ENCODE measurements around the gene TNS1. TPM values are rescaled to one million over a fixed set of nuclear protein-coding genes. Genes with fewer than 3 reads are reported as not detected.

TNS1 gene
- total and polyA plus RNA-seq, 9 of the 15 experiments (the other 6 are each of a cell fraction or from before 2014, with no cell fraction given) = 0.13 to 2.7 (median 0.77) TPM

- CTCF ChIA-PET (ENCODE audit: low intra/inter-chr PET ratio) = no interaction called here
- H3K4me1 ChIP-seq (replicated peaks in 1 of 2; ENCODE audit: control insufficient read depth in 2 of 2, insufficient read depth in 2 of 2, low read length in 2 of 2) = peaks cover 29 to 31% of the 10 kb centered on the region in 2 experiments; a peak in 4 of 5 replicates
- H3K27me3 ChIP-seq (ENCODE audit: control insufficient read depth in 2 of 2, insufficient read depth in 2 of 2, low read length in 2 of 2) = no peaks in the 10 kb centered on the region
- no peaks in the 10 kb centered on the region; the same call in 2 of the 3 replicates for H3K36me3 ChIP-seq (ENCODE audit: control insufficient read depth, insufficient read depth, low read length)
- DNase-seq (ENCODE audit: extremely low read depth in 1 of 4, low spot score in 3 of 4) (no peak), FAIRE-seq (no peak), ATAC-seq (no peak)
- H3K4me3 ChIP-seq = no peak overlapping the region
- peak overlapping the region in 1 of 2 experiments; percentile 35; a peak in 2 of 4 replicates for H3K9ac ChIP-seq (ENCODE audit: insufficient read depth in 1 of 2, low read depth in 2 of 2, low read length in 2 of 2)
- intact Hi-C loops (cut with micrococcal nuclease) (no loop called here), in situ Hi-C loops (cut with MboI) (no loop called here)
- H2AFZ ChIP-seq (ENCODE audit: low read depth, low read length) = no peak overlapping the region
- H3K27ac ChIP-seq (ENCODE audit: extremely low read depth, low read depth, low read length) = no peak overlapping the region
- no peaks in the 10 kb centered on the region for H4K20me1 ChIP-seq (replicated peaks; ENCODE audit: control insufficient read depth, insufficient read depth, low read length)
- H3K9me1 ChIP-seq (ENCODE audit: control insufficient read depth, insufficient read depth, low read length) = no peaks in the 10 kb centered on the region
- no peak overlapping the region for H3K4me2 ChIP-seq (ENCODE audit: insufficient read depth, low read length)
- WGBS (ENCODE audit: insufficient coverage, low coverage, missing lambda C conversion rate) = 46% methylated on average over 3 of the region's 9 CpGs
- H3K79me2 ChIP-seq (ENCODE audit: control insufficient read depth, insufficient read depth, low read length) = no peaks in the 10 kb centered on the region
- TF ChIP-seq CLOCK (CRISPR knock-in tag; IDR thresholded peaks at IDR 0.05; ENCODE audit: borderline replicate concordance) = no peak
- TF ChIP-seq ZFP1 (CRISPR knock-in tag; IDR thresholded peaks at IDR 0.05) = no peak
- no peak for TF ChIP-seq CAMTA2 (CRISPR knock-in tag; conservative IDR thresholded peaks at IDR 0.05)
- no peak for TF ChIP-seq HDAC2 (IDR thresholded peaks at IDR 0.05)
- TF ChIP-seq ELK1 (CRISPR knock-in tag; IDR thresholded peaks at IDR 0.05) = no peak
- no peak for TF ChIP-seq JUNB (CRISPR knock-in tag; conservative IDR thresholded peaks at IDR 0.05)
- no peak for TF ChIP-seq XRCC3 (IDR thresholded peaks at IDR 0.05)
- no peak for TF ChIP-seq CHD1 (IDR thresholded peaks at IDR 0.05; ENCODE audit: low read length)
- no peak for TF ChIP-seq DMBX1 (CRISPR knock-in tag; IDR thresholded peaks at IDR 0.05; ENCODE audit: borderline replicate concordance)
- TF ChIP-seq POLR3G (IDR thresholded peaks at IDR 0.05; ENCODE audit: extremely low read depth, insufficient read length, insufficient replicate concordance) = no peak
- POLR2A ChIA-PET = interaction anchor here (0.6 kb wide), 1 partner anchor 9 kb away, joined by 3 read pairs; no protein-coding TSS in a partner anchor
- no peaks in the 10 kb centered on the region for H3K9me3 ChIP-seq (replicated peaks; ENCODE audit: control insufficient read depth, insufficient read depth, low read depth, low read length)
- no TSS peak for BruUV-seq (replicated peaks)
These were observed 172.7 kb downstream of the TNS1 start for GRCh38 chr2:217830061-217830460.

Measured in K562 (cell line).